NB4 (cell line): ENCODE measurements around the gene ATIC.

ENCODE experiments used
- DNase-seq: peaks from one replicate; pipeline ENCODE4 v3.0.0; 2010; ENCODE audit warnings: low read depth
- H3K4me3 ChIP-seq: one replicate; pipeline ENCODE4 v1.5.1; 2011; ENCODE audit warnings: mild to moderate bottlenecking, low read depth, low read length, moderate library complexity
- MYC ChIP-seq: IDR thresholded peaks from 2 replicates; pipeline ENCODE4 v1.6.1; 2011; ENCODE audit warnings: low read depth, low read length
- POLR2A ChIP-seq: IDR thresholded peaks from 2 replicates; pipeline ENCODE4 v1.6.1; 2011; ENCODE audit warnings: mild to moderate bottlenecking; ENCODE audit not compliant: insufficient read length; ENCODE audit errors: extremely low read depth
- TF ChIP-seq, protein P1 (sequence below): IDR thresholded peaks from 2 replicates; pipeline ENCODE4 v1.6.1; 2011; ENCODE audit warnings: low read depth, low read length
- TF ChIP-seq, protein P2 (sequence below): IDR thresholded peaks from one replicate; pipeline ENCODE4 v1.5.1; 2012; ENCODE audit warnings: low read depth, low read length

ATIC gene

DNA sequence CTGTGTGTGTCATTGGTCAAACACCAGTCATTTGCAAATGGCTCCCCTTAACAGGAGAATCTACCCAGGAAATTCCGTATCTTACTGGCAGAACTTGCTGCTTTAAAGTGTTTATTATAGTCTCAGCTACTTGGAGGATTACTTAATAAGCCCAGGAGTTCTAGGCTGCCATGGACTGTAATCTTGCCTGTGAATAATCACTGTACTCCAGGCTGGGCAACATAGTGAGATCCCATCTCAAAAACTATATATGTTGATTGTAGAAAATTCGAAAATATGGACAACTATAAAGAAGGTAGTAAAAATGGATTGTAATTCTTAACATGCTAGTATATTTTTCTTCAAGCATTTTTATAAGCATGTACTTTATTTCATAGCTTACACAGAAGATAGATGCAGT, 4.5 kb downstream of the ATIC start:
- DNase-seq: no peak
- H3K4me3 ChIP-seq: no peak overlapping the region
- TF ChIP-seq, protein P1, sequence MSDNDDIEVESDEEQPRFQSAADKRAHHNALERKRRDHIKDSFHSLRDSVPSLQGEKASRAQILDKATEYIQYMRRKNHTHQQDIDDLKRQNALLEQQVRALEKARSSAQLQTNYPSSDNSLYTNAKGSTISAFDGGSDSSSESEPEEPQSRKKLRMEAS: no peak
- TF ChIP-seq MYC: no peak
- no peak for TF ChIP-seq POLR2A

DNA sequence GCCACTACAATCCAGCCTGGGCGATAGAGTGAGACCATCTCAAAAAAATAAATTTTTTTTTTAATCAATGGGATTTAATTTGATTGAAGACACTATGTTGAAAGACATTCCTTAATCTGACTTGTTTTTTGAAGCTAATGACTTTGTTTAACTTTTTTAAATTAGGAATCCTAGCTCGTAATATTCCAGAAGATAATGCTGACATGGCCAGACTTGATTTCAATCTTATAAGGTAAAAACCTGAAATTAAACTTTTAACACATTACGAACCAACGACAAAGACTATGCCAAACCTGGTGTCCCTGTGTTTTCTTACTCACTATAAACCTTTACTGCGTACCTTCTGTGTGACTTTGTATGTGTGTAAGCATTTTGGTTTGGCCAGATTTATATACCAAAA, 7.6 kb downstream of the ATIC start:
- TF ChIP-seq POLR2A: no peak
- TF ChIP-seq MYC: no peak
- TF ChIP-seq, protein P1: no peak
- TF ChIP-seq, protein P2, sequence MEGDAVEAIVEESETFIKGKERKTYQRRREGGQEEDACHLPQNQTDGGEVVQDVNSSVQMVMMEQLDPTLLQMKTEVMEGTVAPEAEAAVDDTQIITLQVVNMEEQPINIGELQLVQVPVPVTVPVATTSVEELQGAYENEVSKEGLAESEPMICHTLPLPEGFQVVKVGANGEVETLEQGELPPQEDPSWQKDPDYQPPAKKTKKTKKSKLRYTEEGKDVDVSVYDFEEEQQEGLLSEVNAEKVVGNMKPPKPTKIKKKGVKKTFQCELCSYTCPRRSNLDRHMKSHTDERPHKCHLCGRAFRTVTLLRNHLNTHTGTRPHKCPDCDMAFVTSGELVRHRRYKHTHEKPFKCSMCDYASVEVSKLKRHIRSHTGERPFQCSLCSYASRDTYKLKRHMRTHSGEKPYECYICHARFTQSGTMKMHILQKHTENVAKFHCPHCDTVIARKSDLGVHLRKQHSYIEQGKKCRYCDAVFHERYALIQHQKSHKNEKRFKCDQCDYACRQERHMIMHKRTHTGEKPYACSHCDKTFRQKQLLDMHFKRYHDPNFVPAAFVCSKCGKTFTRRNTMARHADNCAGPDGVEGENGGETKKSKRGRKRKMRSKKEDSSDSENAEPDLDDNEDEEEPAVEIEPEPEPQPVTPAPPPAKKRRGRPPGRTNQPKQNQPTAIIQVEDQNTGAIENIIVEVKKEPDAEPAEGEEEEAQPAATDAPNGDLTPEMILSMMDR: no peak
- H3K4me3 ChIP-seq: no peak overlapping the region
- DNase-seq: no peak

DNA sequence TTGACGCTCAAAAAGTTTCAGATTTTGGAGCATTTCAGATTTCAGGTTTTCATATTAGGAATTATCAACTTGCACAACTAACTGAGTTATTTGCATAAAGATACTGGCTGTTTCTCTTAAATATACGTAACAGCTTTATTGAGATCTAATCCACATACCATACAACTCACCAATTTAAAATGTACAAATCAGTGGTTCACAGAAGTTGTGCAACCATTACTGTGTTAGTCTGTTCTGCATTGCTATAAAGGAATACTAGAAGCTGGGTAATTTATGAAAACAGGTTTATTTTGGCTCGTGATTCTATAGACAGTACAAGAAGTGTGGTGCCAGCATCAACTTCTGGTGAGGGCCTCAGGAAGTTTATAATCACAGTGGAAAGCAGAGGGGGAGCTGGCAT, 8.2 kb downstream of the ATIC start:
- no peak for DNase-seq
- TF ChIP-seq, protein P1: no peak
- no peak overlapping the region for H3K4me3 ChIP-seq

DNA sequence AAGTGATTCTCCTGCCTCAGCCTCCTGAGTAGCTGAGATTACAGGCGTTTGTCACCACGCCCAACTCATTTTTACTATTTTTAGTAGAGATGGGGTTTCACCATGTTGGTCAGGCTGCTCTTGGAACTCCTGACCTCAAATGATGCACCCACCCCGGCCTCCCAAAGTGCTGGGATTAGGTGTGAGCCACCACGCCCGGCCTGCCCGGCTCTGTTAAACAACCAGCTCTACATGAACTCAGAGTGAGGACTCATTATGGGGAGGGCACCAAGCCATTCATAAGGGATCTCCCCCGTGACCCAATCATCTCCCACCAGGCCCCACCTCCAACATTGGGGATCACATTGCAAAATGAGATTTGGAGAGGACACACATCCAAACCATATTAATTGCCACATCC, 8.8 kb downstream of the ATIC start:
- no peak overlapping the region for H3K4me3 ChIP-seq
- no peak for DNase-seq
- TF ChIP-seq, protein P2: no peak
- TF ChIP-seq MYC (no peak), POLR2A (no peak)
- TF ChIP-seq, protein P1: no peak

DNA sequence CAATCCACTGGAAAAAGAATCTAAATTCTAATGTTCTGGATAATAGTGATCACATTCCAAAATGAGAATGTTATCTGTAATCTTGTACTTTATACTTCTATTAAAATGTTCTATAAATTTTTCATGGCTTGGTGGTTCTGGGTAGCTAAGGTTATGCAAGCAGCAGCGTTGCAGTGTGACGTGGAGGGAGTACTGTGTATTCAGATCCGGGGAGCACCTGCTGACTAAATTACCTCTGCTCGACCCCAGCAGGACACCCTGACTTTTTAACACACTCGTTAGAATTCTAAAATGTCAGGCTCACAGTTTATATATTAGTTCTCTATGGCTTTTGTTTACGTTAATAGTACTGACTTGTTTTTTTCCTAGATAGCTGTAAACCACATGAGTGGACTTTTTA, 13.0 kb downstream of the ATIC start:
- no peak for TF ChIP-seq MYC
- TF ChIP-seq, protein P2: no peak
- TF ChIP-seq, protein P1: no peak
- TF ChIP-seq POLR2A: no peak
- DNase-seq: no peak

DNA sequence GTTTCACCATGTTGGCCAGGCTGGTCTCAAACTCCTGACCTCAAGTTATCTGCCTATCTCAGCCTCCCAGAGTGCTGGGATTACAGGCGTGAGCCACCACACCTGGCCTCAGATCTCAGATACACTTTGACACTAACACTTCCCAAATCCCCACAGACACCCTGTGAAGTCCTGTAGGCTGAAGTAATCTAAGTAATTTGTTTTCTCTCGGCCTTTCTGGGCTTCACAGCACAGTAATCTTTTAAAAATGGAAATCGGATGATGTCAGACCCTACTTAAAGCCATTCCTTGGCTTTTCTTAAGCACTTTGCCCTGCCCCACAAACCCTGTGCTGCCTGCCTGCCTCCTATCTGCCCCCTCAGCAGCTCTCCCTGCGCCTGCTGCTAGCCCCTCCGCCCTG, 16.2 kb downstream of the ATIC start:
- TF ChIP-seq MYC (no peak), POLR2A (no peak)
- TF ChIP-seq, protein P2: no peak
- TF ChIP-seq, protein P1: no peak
- no peak overlapping the region for H3K4me3 ChIP-seq
- DNase-seq: no peak

More for the DNA sequence above, 13.0 kb downstream of the ATIC start:
- H3K4me3 ChIP-seq: no peak overlapping the region
